Esophagus muscularis mucosa (tissue), 3 donors: Measurements from ENCODE around the gene THSD4.

Experiments
- POLR2AphosphoS5 ChIP-seq, 2 donors: sonication (generic); formaldehyde crosslinking; IDR thresholded peaks; one replicate each; pipeline ENCODE4 v1.6.1; 2017; ENCODE audit warnings: antibody characterized with exemption in 2 of 2
- TF ChIP-seq, protein P1 (sequence below), 3 experiments: fragments of 200-600 bp in 2 of 3; fragments of 450-650 bp in 1 of 3; sonication (generic) in 2 of 3; IDR thresholded peaks; one replicate each; pipeline ENCODE4 v1.5.1; 2017 to 2019; ENCODE audit warnings: antibody characterized with exemption in 3 of 3, mild to moderate bottlenecking in 2 of 3, moderate library complexity in 1 of 3

DNA sequence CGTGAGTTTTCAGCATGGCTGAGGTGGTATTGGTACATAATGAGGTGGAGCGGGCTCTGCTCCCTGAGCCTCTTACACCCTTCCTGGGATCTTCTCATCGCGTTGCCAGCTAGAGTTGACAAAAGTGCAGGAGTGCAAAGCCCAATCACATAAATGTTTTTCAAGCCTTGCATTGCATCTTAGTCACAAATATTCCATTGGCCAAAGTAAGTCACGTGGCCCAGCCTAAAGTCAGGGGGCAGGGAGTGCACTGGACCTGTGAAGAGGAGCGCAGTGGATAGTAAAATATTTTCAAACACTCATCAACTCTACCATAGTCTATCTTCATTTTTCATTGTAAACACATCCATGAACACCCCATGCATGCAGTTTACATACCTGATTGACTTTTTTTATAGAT, 365.3 kb downstream of the THSD4 start:
- TF ChIP-seq, protein P1, sequence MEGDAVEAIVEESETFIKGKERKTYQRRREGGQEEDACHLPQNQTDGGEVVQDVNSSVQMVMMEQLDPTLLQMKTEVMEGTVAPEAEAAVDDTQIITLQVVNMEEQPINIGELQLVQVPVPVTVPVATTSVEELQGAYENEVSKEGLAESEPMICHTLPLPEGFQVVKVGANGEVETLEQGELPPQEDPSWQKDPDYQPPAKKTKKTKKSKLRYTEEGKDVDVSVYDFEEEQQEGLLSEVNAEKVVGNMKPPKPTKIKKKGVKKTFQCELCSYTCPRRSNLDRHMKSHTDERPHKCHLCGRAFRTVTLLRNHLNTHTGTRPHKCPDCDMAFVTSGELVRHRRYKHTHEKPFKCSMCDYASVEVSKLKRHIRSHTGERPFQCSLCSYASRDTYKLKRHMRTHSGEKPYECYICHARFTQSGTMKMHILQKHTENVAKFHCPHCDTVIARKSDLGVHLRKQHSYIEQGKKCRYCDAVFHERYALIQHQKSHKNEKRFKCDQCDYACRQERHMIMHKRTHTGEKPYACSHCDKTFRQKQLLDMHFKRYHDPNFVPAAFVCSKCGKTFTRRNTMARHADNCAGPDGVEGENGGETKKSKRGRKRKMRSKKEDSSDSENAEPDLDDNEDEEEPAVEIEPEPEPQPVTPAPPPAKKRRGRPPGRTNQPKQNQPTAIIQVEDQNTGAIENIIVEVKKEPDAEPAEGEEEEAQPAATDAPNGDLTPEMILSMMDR (IDR thresholded peaks at IDR 0.05): no peak
- no peak for TF ChIP-seq POLR2AphosphoS5 (IDR thresholded peaks at IDR 0.05)
